NCI-H187 treated with DMSO at 0.1 percent for 48 hours (cell line): ENCODE data around the gene FAM222A.

Experiments
- DNase-seq: peaks from one replicate; lab custom pipeline; 2025; lab: John Stamatoyannopoulos, UW

FAM222A gene

DNA sequence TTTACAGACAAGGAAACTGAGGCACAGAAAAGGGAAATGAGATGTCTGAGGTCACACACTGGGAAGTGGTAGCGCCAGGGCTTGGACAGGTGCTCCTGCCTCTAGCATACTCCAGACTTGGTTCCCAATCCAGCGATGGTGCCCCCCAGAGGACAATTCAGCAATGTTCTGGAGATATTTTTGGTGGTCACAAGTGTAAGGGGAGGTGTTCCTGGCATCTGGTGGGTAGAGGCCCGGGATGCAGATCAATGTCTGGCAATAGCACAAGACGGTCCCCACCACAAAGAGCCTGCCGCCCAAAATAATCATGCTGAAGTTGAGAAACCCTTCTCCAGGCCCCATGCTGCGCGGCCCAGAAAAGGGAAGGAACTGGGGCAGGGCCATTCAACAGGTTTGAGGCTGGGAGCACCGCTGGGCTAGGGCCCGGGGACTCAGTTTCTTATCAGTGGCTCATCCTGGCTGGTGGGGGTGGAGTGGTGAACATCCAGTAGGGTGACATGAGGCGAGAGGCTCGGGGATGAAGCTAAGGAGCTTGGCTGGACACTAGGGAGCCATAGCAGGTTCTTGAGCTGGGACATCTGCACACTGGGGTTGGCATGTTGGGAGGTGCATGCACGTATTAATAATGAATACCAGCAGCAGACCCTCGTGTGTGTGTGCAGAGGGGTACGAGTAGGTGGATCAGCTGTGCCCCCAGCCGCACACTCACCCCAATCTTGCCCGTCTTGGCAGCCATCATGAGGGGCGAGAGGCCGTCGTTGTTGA, 84.5 kb downstream of the FAM222A start:
- DNase-seq: no peak

DNA sequence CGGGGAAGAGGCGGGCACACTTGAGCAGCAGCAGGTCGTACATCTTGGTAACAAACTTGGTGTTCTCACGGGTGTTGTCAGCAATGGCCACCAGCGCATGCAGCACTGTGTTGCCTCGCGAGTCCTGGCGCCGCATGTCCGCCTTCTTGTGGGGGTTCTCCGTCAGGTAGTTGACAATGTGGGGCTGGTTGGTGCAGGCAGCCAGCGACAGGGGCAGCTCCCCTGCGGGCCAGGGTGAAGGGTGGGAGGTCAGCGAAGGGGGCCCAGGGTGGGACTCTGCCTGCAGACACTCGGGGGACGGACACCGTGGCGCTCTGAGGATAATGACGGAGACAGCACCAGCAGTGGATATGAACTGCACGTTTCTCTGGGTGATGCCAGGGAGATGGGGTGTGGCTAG, 85.1 kb downstream of the FAM222A start:
- no peak for DNase-seq

DNA sequence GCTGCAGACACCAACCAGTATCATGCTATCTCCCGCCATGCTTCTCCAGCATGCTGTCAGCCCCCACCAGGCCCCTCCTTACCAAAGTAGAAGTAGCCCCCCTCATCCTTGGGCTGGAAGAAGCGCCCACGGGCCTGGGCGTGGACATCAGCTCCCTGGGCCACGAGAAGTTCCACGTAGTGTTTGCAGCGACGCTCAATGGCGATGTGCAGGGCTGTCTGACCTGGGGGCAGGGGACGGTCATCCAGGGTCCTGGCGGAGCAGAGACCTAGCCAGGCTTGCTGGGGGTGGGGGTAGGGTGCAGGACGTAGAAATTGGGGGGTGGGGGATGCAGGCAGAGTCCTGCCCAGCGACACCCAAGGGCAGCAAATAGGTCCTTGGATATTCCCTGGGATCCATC, 86.9 kb downstream of the FAM222A start:
- DNase-seq: no peak

DNA sequence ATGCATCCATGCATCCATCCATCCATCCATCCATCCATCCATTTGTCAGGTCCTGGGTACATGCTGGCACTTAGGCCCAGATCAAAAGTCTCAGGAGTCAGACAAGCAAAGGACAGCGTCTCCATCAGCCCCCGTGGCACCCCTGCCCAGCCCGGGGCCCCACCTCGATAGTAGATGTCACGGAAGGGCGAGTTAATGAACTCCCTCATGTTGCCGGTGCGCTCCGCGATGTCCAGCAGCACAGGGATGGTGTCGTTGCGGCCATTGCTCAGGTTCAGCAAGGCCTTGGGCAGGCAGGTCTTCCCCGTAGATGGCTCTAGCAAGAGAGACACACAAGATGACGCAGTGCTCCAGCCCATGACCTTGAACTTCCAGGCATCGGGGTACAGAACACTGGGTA, 89.2 kb downstream of the FAM222A start:
- no peak for DNase-seq

DNA sequence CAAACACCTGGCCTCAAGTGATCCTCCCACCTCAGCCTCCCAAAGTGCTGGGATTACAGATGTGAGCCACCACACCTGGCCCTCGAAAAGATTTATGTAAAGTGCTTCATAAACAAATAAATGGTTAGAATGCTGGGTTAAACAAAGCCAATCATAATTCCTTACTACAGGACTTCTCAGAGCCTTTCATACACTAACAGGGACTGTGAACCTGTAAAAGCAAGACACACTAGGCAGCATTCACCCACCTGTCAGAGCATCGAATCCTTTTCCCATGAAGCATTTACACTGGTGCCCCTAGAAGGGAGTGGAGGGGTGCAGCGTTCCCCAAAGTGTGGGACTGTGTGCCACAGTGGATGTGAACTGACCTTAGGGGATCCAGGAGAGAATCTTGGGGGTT, 90.1 kb downstream of the FAM222A start:
- DNase-seq: no peak

DNA sequence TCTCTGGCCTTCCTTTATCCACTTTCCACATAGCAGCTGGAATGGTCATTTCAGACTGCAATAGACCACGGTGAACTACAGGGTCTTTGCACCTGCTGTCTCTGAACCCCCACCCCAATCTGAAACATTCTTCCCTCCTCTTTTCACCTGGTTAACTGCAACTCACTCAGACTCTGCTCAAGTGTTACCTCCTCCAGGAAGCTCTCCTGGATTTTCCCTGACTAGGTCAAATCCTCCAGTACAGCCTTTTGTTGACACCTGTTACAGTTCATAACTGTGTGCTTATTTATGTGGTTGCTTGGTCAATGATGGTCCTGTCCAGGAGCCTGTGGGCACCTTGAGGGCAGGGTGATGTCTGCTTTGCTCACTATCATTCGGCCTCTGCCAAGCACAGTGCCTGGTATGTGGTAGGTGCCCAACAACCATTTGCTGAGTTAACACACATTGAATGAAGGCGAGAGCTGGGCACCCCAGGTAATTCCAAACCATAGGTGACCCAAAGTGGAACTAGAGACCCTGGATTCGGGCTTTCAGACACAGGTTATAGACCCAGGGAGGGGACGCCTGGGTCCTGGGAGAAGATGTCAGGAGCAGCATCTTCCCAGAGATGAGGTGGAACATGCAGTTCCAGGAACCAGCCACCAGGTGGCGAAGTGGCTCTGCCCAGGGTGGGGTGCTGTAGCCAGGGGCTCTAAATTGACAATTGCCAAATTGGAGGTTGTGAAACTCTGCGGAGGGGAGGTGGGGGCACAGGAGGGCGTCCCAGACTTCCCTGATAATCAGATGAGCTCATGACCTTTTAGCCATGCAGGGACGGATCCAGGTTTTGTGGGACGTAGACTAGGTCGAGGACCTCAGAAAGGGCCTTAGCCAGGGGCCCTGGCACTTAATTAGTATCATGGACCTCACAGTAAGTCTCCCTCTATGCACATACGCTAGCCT, 91.5 kb downstream of the FAM222A start:
- no peak for DNase-seq

DNA sequence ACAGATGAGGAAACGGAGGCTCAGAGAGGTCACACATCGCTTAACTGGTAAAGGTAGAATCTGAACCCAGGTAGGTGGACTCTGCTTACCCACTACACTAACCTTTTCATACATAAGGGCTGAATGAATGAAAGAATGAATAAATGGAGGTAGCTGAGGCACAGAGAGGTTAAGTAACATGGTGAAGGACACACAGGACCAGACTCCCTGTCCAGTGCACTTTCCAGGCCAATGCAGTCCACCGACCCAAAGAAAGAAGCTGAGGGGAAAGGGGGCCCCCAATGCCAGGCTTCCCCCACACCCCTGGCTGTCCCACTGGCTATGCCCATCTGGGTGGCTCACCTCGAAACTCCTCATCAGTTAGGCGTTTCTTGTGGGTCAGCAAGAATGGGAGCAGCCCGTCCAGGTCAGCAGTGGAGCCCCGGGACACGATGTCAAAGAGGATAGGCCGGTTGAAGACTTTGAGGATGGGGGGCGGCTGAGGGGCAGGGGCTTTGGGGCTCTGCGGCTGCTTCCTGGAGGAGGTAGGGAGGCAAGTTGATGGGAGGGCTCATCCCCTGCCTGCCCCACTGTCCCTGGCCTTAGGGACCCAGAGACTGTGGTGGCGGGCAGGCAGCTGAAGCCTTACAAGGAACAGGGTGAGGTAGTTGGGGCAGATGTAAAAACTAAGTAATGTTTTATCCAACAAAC, 94.5 kb downstream of the FAM222A start:
- no peak for DNase-seq

DNA sequence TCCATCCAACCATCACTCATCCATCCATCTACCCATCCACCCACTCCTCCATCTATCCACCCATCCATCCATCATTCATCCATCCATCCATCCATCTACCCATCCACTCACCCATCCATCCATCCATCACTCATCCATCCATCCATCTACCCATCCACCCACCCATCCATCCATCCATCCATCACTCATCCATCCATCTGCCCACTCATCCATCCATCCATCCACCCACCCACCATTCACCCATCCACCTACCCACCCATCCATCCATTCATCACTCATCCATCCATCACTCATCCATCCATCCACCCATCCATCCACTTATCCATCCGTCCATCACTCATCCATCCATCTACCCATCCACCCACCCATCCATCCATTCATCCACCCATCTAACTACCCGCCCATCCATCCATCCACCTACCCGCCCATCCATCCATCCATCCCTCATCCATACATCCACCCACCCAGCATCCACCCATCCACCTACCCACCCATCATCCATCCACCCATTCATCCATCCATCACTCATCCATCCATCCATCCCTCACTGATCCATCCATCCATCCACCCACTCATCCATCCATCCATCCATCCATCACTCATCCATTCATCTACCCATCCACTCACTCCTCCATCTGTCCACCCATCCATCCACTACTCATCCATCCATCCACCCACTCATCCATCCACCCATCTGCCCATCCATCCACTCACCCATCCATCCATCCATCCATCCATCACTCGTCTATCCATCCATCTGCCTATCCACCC, 95.4 kb downstream of the FAM222A start:
- no peak for DNase-seq

DNA sequence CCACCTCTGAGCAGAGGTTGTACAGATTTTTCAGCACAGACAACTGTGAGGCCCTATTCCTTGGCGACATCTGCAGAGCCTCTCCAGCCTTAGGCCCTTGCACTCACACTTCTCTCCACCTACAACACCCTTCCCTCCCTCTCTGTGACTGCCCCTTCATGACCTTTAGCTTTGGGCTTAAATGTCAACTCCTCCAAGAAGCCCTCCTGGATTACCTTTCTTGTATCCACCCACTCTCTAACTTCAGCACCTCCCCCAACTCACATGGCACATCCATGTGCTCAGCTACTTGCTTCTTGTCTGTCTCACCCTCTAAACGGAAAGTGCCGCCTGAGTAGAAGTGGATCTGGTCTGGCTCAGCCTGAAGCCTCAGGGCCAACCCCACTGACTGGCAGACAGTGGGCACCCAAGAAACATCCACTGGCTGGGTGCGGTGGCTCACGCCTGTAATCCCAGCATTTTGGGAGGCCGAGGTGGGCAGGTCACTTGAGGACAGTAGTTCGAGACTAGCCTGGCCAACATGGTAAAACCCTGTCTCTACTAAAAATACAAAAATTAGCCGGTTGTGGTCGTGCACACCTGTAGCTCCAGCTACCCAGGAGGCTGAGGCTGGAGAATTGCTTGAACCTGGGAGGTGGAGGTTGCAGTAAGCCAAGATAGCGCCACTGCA, 97.5 kb downstream of the FAM222A start:
- no peak for DNase-seq

DNA sequence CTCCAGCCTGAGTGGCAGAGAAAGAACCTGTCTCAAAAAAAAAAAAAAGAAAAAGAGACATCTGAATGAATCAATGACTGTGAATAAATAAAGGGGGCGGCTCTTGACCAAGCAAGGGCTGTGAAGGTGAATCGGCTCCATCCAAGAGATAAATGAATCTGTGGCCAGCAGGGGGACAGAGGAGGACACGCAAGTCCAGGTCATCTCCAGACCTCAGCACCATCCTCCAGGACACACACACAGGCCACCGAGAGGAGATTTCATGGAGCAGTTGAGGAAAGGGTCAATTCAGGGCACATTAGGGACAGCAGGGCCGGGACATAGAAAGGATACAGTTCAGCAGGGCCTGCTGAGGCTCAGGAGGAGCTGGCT, 98.0 kb downstream of the FAM222A start:
- no peak for DNase-seq

DNA sequence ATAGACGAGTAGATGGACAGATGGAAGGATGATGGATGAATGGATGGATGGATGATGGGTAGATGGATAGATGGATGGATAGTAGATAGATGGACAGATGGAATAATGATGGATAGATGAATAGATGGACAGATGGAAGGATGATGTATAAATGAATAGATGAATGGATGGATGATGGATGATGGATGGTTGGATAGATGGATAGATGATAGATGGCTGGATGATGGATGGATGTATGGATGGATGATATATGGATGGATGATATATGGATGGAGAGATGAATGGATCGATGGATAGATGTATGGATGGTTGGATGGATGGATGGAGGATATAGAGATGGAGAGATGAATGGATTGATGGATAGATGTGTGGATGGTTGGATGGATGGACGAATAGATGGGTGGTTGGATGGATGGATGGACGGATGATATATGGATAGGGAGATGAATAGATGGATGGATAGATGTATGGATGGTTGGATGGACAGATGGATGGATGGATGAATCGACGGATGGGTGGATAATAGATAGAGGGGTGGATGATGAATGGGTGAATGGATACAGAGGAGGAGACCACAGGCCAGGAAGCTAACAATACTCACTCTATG, 100.3 kb downstream of the FAM222A start:
- DNase-seq: no peak

DNA sequence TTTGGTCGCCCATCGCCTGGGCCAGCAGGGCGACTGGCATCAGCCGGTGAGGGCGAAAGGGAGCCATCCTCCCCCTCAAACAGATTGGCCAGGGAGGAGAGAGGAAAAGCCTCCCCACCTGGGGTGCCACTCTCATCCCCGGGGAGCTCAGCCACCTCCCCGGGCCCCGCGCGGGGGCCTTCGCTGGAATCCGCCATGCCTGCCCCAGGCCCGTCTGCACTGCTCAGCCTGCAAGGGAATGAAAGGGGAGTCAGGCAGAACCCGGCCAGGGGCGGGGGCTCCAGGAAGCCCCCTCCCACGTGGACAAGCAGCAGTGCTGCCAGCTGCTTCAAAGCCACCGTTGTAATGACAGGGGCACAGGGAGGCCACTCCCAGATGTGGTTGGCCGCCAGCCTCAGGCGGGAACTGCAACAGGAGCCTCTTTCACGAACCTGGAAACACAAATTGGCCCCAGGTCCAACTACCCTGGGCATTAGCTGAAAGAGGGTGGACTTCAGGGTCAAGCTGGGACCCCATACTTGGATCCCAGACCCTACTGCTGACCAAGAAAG, 101.0 kb downstream of the FAM222A start:
- DNase-seq: no peak

DNA sequence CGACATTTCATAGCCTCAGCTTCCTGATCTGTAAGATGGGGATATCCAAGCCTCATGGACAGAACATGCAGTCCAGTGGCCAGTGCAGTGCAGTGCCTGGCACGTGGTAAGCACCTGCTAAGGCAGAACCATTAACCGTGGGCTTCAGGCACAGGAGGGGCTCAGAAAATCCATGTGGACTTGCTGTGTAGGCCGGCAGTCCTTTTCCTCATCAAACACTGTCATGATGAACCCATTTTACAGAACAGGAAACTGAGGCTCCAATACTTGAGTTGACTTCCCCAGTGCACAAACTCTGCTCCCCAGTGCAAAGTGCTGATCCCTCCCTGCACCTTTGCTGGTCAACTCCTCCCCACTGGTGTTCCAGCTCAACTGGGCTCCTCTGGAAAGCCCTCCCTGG, 101.6 kb downstream of the FAM222A start:
- no peak for DNase-seq

DNA sequence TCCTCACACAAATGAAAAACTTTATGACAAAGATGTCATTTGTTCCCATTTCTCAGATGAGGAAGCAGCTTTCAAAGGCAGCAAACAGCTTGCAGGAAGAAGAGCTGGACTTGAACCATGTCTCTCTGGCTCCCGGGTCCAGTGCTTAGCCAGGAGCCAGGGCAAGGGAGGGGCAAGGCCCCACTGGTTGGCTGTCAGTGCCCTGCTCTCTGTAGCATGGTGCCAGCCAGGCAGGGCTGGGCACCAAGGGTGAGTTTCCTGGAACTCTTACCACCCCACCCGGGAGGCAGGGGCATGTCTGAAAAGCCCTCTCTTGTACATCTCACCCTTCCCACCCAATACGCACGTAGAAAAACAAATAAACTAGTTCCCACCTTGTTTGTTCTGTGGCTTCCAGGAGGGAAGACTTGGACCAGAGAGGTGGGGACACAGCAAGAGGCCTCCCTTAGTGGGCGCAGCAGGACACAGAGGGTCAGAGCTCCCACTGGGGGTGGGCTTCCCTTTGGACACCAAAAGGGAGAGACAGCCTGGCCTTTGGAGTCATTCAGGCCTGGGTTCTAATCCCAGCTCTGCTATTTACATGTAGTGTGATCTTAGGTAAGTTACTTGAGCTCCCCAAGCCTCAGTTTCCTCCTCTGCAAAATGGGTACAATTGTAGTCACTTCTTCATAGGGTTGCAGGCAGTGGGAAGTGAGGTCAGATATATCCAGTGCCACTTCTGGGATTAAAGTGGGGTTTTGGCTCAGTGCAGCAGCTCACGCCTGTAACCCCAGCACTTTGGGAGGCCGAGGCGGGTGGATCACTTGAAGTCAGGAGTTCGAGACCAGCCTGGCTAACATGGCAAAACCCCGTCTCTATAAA, 102.4 kb downstream of the FAM222A start:
- DNase-seq: no peak

DNA sequence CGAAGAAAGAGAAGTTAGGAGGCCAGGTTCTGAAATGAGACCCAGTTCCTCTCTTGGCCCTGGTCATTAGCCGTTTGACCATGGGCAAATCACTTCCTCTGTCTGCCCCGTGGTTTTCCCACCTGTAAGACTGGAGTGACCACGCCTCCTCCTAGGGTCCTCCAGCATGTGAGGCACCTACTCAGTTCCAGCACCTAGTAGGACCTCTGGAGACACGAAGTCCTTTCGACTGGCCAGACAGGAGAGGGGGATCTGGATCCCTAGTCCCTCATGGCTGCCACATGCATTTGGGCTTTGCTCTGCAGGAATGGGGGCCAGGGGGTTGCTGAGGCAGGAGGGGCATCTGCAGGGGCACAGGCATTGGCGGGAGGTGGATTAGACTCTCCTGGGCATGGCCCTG, 103.2 kb downstream of the FAM222A start:
- DNase-seq: no peak

DNA sequence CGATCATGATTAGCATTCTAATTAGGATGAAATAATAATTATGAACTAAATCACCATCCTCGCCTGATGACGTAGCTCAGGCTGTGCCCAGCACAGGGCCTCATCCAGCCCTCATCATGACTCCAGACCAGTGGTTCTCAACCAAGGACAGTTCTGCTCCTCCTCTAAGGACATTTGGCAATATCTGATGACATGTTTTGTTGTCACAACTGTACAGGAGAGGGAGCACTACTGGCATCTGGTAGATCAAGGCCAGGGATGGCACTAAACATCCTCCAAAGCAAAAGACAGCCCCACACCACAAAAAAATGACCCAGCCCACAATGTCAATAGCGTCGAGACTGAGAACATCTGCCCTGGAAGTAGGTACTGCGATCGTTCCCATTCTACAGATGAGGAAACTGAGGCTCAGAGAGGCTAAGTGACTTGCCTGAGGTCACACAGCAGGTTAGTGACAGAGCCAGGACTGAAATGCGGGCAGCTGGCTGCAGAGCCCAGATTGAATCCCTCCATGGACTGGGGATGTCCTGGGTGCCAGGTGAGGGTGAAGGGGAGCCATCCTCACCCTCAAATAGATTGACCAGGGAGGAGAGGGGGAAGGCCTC, 104.1 kb downstream of the FAM222A start:
- no peak for DNase-seq

DNA sequence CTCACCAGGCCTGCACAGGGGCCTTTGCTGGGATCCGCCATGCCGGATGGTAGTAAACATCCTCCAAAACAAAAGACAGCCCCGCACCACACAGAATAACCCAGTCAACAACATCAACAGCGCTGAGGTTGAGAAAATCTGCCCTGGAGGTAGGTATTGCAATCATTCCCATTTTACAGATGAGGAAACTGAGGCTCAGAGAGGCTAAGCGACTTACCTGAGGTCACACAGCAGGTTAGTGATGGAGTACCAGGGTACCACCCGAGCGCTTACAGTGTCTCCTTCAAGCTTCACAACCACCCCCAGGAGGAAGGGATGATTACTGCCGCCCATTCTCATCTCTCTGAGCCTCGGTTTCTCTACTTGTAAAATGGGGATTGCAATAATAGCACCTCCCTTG, 104.6 kb downstream of the FAM222A start:
- no peak for DNase-seq

DNA sequence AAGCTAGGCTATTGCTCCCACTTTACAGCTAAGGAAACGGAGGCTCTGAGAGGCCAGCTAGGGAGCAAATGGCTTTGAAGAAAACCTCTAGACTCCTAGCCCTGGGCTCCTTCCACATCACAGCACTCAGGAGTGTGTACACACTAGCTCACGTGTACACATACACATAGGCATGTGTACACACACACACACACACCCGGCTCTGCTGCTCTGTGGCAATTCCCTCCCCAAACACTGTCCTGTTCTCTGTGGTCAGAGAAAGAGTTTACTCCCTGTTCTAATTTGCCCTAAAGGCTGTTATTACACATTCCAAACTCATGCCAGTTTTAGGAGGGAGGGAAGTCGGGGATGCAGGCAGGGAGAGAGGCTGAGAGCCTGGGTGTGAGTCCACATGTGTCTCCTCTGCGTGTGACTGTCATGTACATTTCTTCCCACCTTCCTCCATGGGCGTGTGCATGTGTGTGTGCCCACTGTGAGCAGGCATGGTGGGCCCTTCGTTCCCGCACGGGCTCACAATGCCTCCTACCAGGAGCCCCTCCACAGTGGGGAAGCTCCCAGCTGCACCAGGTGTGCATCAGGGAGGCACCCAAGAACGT, 105.4 kb downstream of the FAM222A start:
- DNase-seq: no peak
